H1 (cell line): ENCODE results near the gene DIP2B. TPM values are rescaled to one million over a fixed set of nuclear protein-coding genes. Genes with fewer than 3 reads are reported as not detected.

Source experiments
- HDAC6 ChIP-seq: IDR thresholded peaks from one replicate; pipeline ENCODE4 v1.7.1; 2012; ENCODE audit warnings: low read depth, mild to moderate bottlenecking, inconsistent platforms, low read length, moderate library complexity
- POU5F1 ChIP-seq: IDR thresholded peaks from 2 replicates; pipeline ENCODE4 v1.6.1; 2011; ENCODE audit warnings: low read depth, mild to moderate bottlenecking, low read length, moderate library complexity
- polyA plus RNA-seq, 7 experiments: library from polyadenylated mRNA; depleted of rRNA in 3 of 7; stranded (reverse) in 5 of 7; unstranded in 2 of 7; fragments of >200 nt in 5 of 7; fragments of 200-250 nt in 2 of 7; gene quantifications; 1 replicate in 5 of 7; 2 replicates in 1 of 7; 4 replicates in 1 of 7; pipeline versions ENCODE4 v1.2.1 to v1.2.3, GENCODE V29; 2011 to 2013; ENCODE audit warnings: missing spikeins in 2 of 7, mixed read lengths in 2 of 7
- total RNA-seq: library from RNA; stranded (reverse); fragmentation: NEBNext Ultra II Directional; extraction: Animal tissue kit (Norgen Biotek cat#: 25700); gene quantifications from 2 replicates; pipeline ENCODE4 v1.2.1, GENCODE V29; 2021
- TF ChIP-seq, protein P1 (sequence below): fragments of 300-600 bp; sonication (generic); IDR thresholded peaks from 2 replicates; pipeline ENCODE4 v1.7.1; 2012; ENCODE audit warnings: low read length, moderate library complexity, mild to moderate bottlenecking, inconsistent platforms; ENCODE audit not compliant: insufficient replicate concordance

DIP2B gene
- total and polyA plus RNA-seq, 2 of the 8 experiments (the other 6 are each of a cell fraction or from before 2014, with no cell fraction given): 11.1 to 29.6 TPM

DNA sequence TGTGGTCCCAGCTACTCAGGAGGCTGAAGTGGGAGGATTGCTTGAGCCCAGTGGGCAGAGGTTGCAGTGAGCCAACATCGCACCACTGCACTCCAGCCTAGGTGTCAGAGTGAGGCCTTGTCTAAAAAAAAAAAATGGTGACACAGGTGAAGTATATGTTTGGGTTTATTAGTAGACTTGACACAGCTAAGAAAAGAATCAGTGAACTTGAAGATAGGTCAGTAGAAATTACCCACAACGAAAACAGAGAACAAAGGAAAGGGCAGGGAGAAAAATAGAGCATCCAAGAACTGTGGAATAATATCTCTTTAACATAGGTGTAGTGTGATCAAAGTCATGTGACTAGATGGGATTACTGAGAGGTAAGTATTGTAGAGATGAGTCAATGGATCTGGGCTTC is 282.8 kb downstream of the DIP2B start (continued):
- TF ChIP-seq, protein P1, sequence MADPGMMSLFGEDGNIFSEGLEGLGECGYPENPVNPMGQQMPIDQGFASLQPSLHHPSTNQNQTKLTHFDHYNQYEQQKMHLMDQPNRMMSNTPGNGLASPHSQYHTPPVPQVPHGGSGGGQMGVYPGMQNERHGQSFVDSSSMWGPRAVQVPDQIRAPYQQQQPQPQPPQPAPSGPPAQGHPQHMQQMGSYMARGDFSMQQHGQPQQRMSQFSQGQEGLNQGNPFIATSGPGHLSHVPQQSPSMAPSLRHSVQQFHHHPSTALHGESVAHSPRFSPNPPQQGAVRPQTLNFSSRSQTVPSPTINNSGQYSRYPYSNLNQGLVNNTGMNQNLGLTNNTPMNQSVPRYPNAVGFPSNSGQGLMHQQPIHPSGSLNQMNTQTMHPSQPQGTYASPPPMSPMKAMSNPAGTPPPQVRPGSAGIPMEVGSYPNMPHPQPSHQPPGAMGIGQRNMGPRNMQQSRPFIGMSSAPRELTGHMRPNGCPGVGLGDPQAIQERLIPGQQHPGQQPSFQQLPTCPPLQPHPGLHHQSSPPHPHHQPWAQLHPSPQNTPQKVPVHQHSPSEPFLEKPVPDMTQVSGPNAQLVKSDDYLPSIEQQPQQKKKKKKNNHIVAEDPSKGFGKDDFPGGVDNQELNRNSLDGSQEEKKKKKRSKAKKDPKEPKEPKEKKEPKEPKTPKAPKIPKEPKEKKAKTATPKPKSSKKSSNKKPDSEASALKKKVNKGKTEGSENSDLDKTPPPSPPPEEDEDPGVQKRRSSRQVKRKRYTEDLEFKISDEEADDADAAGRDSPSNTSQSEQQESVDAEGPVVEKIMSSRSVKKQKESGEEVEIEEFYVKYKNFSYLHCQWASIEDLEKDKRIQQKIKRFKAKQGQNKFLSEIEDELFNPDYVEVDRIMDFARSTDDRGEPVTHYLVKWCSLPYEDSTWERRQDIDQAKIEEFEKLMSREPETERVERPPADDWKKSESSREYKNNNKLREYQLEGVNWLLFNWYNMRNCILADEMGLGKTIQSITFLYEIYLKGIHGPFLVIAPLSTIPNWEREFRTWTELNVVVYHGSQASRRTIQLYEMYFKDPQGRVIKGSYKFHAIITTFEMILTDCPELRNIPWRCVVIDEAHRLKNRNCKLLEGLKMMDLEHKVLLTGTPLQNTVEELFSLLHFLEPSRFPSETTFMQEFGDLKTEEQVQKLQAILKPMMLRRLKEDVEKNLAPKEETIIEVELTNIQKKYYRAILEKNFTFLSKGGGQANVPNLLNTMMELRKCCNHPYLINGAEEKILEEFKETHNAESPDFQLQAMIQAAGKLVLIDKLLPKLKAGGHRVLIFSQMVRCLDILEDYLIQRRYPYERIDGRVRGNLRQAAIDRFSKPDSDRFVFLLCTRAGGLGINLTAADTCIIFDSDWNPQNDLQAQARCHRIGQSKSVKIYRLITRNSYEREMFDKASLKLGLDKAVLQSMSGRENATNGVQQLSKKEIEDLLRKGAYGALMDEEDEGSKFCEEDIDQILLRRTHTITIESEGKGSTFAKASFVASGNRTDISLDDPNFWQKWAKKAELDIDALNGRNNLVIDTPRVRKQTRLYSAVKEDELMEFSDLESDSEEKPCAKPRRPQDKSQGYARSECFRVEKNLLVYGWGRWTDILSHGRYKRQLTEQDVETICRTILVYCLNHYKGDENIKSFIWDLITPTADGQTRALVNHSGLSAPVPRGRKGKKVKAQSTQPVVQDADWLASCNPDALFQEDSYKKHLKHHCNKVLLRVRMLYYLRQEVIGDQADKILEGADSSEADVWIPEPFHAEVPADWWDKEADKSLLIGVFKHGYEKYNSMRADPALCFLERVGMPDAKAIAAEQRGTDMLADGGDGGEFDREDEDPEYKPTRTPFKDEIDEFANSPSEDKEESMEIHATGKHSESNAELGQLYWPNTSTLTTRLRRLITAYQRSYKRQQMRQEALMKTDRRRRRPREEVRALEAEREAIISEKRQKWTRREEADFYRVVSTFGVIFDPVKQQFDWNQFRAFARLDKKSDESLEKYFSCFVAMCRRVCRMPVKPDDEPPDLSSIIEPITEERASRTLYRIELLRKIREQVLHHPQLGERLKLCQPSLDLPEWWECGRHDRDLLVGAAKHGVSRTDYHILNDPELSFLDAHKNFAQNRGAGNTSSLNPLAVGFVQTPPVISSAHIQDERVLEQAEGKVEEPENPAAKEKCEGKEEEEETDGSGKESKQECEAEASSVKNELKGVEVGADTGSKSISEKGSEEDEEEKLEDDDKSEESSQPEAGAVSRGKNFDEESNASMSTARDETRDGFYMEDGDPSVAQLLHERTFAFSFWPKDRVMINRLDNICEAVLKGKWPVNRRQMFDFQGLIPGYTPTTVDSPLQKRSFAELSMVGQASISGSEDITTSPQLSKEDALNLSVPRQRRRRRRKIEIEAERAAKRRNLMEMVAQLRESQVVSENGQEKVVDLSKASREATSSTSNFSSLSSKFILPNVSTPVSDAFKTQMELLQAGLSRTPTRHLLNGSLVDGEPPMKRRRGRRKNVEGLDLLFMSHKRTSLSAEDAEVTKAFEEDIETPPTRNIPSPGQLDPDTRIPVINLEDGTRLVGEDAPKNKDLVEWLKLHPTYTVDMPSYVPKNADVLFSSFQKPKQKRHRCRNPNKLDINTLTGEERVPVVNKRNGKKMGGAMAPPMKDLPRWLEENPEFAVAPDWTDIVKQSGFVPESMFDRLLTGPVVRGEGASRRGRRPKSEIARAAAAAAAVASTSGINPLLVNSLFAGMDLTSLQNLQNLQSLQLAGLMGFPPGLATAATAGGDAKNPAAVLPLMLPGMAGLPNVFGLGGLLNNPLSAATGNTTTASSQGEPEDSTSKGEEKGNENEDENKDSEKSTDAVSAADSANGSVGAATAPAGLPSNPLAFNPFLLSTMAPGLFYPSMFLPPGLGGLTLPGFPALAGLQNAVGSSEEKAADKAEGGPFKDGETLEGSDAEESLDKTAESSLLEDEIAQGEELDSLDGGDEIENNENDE: no peak
- TF ChIP-seq HDAC6 (no peak), POU5F1 (no peak)
